GM18520 (cell line): Measurements from ENCODE around the gene SLC50A1.

Experiments used
- ATAC-seq: cut with Tn5 transposase; IDR thresholded peaks from one replicate; pipeline ENCODE4 v1.9.1; 2021; ENCODE audit not compliant: unreplicated experiment

SLC50A1 gene

GRCh38 chr1:155169541-155169940, 33.9 kb downstream of the SLC50A1 start:
- no peak for ATAC-seq

- ATAC-seq: no peak
Measured at GRCh38 chr1:155170101-155170785, 34.6 kb downstream of the SLC50A1 start.

- ATAC-seq: no peak
Measured at GRCh38 chr1:155170806-155171205, 35.2 kb downstream of the SLC50A1 start.

GRCh38 chr1:155171836-155172731, 36.4 kb downstream of the SLC50A1 start:
- ATAC-seq: peak; percentile 2

- ATAC-seq: peak; percentile 65
Measured at GRCh38 chr1:155172732-155173477, 37.3 kb downstream of the SLC50A1 start, which contains the start of gene KRTCAP2. TSS of gene KRTCAP2 (minus strand) at chr1:155173304. CDS start at chr1:155173224, 80 bp downstream.

- no peak for ATAC-seq
Measured at GRCh38 chr1:155173478-155174323, 38.0 kb downstream of the SLC50A1 start, which contains the start of gene TRIM46. TSS of gene TRIM46 (plus strand) at chr1:155173849. CDS start at chr1:155173967, 118 bp downstream.

GRCh38 chr1:155174324-155175280, 39.0 kb downstream of the SLC50A1 start:
- no peak for ATAC-seq

- ATAC-seq: no peak
Measured at GRCh38 chr1:155175281-155175926, 39.8 kb downstream of the SLC50A1 start.

- no peak for ATAC-seq
Measured at GRCh38 chr1:155175927-155176371, 40.3 kb downstream of the SLC50A1 start.

- ATAC-seq: peak; percentile 35
Measured at GRCh38 chr1:155176544-155177071, 41.0 kb downstream of the SLC50A1 start.

- ATAC-seq: no peak
Measured at GRCh38 chr1:155177192-155177917, 41.7 kb downstream of the SLC50A1 start.

GRCh38 chr1:155177918-155178281, 42.2 kb downstream of the SLC50A1 start:
- ATAC-seq: no peak

- ATAC-seq: no peak
Measured at GRCh38 chr1:155178441-155179111, 42.9 kb downstream of the SLC50A1 start.

GRCh38 chr1:155179112-155180031, 43.7 kb downstream of the SLC50A1 start:
- ATAC-seq: no peak

GRCh38 chr1:155181371-155182051, 45.9 kb downstream of the SLC50A1 start:
- ATAC-seq: no peak
